Endometrial microvascular endothelial cells (primary cell): ENCODE measurements around the gene NPEPL1. TPM values are rescaled to one million over a fixed set of nuclear protein-coding genes. Genes with fewer than 3 reads are reported as not detected.
"Not testable (repeated sequence)": the region's sequence is repeated elsewhere in the genome, so short reads cannot be mapped to it uniquely, and the experiment has no call there.

Source experiments
- in situ Hi-C: cut with HindIII; loops from 2 replicates; pipeline ENCODE4 v1.10.0; 2017; ENCODE audit warnings: low sequenced_read_pairs, low pct_unique_long_range_greater_than_20kb; ENCODE audit errors: inconsistent ontology term
- total RNA-seq: library from RNA; depleted of rRNA; stranded (reverse); fragments of >200 nt; gene quantifications from one replicate; pipeline ENCODE4 v1.2.3, GENCODE V29; 2015; ENCODE audit errors: inconsistent ontology term

NPEPL1 gene
- total RNA-seq, 1 donor from 2014 or later = 19.4 TPM

DNA sequence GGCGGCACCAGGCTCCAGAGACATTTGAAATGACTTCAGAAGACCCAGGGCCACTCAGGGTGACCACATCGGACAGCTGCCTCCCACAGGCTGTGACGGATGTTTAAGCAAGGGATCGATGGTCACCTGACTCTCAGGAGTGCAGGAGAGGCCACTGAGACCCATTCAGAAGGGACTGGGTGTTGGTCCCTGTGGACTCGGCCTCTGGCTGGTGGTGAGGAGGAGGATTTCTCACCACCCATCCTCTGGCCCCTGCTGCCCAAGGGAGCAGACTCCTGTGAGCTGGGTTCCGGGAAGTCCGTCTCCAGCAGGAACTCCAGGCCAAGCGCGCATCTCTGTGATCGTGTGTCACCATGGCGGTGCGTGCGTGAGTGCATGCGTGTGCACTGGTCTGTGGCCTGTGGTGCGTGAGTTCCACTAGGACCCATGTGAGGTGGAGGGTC is 25.5 kb downstream of the NPEPL1 start:
- in situ Hi-C loops = no loop called here

GRCh38 chr20:58718729-58719128 is 26.1 kb downstream of the NPEPL1 start:
- in situ Hi-C loops = no loop called here

GRCh38 chr20:58719258-58719657 is 26.7 kb downstream of the NPEPL1 start:
- in situ Hi-C loops = no loop called here

GRCh38 chr20:58719971-58720371 is 27.4 kb downstream of the NPEPL1 start:
- in situ Hi-C loops = no loop called here

DNA sequence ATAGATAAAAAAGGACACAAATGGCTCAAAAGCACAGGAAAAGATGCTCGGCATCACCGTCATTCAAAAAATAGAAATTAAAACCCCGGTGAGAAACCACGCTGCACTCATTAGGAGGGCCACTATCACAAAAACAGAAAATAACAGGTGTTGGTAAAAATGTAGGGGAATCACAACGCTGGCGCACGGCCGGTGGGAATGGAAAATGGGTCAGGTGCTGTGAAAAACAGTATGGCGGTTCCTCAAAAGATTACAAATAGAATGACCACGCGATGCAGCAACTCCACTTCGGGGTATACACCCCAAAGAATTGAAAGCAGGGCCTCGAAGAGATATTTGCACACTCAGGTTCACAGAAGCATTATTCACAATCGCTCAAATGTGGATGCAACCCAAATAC is 28.3 kb downstream of the NPEPL1 start:
- in situ Hi-C loops = no loop called here

- in situ Hi-C loops = no loop called here
Measured at GRCh38 chr20:58721951-58722778, 29.6 kb downstream of the NPEPL1 start.

DNA sequence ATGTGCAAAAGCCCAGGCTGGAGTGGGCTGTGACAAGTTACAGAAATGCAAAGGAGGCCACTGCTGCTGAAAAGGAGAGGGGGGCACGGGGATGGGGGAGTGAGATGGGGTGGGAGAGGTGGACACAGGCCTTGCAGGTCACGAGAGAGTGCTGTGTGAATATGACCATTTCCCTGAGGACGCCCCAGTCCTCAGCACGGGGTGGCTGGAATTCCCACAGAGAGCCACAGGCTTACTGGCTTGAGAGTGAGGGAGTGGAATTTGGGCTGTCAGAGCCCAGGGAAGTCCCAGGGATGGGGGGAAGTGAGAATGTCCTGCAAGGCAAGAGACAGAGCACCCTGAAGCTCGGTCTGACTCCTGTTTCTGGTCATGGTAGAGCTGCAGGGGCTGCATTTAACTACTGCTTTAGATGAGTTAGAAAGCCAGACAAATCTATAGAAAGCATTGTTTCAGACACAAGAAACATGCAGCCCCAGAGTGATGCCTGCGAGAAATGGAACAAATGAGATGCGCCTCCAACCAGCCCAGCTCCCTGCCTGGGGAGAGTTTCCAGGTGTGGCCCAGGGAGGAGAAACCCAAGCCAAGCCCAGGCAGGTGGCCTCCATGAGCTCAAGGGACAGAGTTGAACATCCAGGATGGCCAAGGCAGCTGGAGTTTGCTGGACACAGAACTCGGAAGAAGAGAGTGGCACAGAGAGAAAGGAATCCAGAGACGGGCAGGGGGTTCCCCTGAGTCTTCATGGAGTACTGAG is 30.5 kb downstream of the NPEPL1 start:
- in situ Hi-C loops = no loop called here

- in situ Hi-C loops = no loop called here
Measured at GRCh38 chr20:58723628-58723984, 31.0 kb downstream of the NPEPL1 start.

DNA sequence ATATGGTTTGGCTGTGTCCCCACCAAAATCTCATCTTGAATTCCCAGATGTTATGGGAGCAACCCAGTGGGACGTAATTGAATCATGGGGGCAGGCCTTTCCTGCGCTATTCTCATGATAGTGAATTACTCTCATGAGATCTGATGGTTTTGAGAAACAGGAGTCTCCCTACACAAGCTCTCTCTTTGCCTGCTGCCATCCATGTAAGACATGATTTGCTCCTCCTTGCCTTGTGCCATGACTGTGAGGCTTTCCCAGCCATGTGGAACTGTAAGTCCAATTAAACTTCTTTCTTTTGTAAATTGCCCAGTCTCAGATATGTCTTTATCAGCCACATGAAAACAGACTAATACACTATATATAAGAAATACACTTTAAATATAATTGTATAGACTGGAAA is 33.6 kb downstream of the NPEPL1 start:
- in situ Hi-C loops = not testable (repeated sequence)

DNA sequence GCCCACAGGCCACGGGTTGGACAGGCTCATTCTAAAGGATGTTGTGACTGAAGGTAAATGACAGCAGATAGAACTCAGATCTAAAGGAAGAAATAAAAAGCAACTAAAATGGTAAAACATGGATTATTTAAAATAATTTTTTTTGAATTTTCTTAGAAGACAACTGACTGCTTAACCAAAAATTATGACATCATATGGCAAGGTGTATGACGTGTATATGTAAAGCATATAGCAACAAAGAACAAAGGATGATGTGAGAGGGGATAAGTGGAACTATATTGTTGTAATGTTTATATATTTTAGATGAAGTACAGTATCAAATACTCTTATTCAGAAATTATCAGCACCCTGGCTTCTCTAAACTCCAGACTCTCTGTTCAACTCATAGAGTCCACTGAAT is 38.6 kb downstream of the NPEPL1 start:
- in situ Hi-C loops = no loop called here

DNA sequence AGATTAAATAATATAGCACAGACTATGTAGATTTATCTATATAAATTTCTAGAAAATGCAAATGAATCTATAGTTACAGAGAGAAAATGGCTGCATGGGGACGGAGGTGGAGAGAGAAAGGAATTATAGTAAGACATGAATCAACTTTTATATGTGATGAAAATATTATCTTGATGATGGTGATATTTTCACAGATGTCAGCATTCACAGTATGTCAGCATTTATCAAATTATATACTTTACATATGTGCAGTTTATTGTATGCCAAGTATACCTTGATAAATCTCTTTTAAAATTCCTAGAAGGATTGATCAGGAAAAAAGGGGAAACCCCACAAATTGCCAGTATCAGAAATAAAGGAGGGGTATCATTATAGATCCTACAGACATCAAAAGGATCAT is 44.6 kb downstream of the NPEPL1 start:
- in situ Hi-C loops = no loop called here

DNA sequence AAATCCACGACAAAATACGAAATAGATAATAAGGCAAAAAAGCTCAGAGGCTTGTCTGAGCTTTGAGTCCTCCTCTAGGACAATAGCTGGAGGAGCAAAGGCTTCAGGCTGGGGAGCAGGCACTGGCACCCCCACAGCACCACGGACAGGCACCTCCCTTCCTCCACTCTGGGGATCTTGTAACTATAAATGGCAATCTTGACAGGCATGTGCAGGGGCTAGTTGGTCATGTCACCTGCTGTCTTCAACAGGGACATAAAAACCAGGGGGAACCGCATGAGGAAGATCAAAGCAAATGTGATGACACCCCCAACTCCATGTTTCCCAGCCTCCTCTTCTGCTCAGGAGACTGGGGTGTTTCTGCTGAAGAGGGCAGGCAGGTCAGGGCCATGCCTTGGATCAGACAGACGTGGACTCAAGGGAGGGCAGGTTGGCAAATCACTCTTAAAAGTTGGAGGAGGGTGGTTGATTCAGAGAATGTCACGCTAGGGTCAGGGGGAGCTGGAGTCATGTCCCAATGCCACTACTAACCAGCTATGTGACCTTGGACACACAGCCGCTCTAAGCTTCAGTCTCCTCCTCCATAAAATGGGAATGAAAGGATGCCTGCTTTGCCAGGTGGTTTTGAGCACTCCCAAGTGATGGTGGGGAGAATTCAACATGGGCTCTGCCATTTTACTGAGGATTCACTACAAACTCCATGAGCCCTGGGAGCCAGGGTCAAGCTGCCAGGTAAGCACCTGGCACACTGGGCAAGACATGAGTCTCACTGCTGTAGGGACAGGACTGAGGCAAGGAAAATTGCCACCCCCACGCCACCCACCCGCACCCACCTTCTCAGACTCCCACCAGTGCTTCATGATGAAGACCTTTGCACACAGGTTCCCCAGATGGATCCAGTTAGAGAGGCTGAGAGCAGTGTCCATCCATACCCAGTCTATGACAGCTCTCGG is 48.0 kb downstream of the NPEPL1 start:
- in situ Hi-C loops = no loop called here

GRCh38 chr20:58741384-58741783 is 48.8 kb downstream of the NPEPL1 start:
- in situ Hi-C loops = no loop called here

DNA sequence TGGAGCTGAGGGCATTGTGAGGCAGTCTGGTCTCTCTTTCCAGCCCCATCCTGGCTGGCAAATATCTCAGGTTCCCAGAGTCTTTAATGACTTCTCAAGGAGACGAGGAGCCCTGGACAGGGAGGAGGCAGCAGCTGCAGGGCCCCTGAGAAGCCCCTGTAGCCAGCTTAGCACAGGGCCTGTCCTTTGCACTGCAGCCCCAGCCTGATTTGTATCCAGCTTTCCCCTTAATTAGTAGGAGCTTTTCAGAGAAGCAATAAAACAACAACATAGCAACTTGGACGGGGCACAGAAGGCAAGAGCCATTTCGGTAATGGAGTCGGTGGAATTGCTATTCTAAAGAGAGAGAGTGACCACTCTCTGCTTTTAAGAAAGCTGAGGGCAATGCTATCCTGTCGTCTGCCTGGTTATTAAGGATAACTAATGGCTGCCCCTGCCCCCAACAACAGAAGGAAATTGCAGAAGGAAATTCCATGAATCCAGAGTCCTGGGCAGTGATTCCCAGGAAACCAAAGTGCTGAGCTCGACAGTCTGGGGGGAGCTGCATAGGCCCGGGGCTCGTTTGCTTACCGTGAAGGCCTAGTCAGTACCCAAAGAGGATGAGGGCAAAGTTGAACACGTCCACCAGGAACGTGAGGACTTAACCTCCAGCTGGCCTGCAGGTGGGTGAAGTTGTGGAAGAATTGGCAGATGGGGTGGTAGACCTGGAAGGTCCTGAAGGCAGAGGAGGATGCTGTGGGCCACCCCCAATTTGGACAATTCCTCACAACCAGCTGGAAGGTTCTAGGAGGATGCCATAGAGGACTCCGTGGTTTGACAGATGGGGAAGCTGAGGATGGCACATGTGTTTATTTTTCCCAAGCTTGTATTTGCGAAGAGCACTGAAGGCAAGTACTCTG is 50.3 kb downstream of the NPEPL1 start:
- in situ Hi-C loops = no loop called here

DNA sequence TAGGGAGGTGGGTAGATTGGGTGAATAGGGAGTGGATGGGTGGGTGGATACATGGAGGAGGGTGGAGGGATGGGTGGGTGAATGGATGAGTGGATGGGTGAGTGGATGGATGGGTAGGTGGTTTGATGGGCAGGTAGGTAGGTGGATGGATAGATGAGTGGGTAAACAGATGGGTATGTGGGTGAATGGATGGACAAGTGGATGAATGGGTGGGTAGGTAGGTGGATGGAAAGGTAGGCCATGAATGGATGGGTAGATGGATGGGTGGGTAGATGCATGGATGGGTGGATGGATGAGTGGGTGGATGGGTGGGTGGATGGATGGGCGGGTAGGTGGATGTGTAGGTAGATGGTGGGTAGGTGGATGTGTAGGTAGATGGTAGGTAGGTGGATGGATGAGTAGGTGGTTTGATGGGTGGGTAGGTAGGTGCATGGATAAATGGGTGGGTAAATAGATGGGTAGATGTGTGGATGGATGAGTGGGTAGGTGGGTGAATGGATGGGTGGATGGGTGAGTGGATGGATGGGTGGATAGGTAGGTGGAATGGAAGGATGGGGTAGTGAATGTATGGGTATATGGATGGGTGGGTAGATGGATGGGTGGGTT is 51.4 kb downstream of the NPEPL1 start:
- in situ Hi-C loops = no loop called here

GRCh38 chr20:58744836-58745235 is 52.2 kb downstream of the NPEPL1 start:
- in situ Hi-C loops = no loop called here

DNA sequence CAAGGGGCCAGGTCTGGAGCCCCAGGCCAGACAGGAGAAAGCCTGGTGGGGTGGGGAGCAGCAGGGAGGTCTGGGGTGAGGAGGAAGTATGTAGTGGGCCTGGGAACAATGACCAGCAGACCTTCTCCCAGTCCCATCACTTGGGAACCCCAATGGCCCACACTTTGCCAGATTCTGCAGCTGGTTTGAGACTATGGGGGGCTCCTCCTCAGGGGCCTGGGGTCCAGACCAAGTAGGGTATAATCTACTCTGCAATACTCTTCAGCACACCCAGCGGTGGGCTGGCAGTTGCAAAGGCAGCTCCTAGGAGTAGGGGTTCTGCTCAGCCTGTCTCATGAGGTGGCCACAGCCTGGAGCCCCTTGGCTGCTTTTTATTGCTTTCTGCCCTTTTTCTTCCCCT is 52.8 kb downstream of the NPEPL1 start:
- in situ Hi-C loops = no loop called here

DNA sequence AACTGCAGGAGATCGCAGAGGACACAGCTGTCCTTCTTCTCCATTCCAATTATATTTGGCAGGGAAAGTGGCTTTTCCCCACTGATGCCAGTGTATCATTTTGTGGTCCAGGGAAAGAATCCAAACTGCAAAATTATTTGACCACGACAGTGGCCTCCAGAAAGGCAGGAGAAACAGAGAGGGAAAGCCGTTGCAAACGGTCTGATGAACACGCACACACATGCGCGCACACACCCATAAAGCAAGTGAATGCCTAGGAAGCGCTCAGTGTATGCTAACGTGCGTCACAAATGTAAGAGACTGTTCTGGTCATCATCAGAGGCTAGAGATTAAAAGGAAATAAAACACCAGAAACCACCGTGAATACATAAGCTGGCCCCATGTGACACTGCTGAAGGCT is 54.0 kb downstream of the NPEPL1 start:
- in situ Hi-C loops = no loop called here
